GM21360 (cell line): ENCODE data around the gene ATRNL1.
"Not testable (repeated sequence)": the region's sequence is repeated elsewhere in the genome, so short reads cannot be mapped to it uniquely, and the experiment has no call there.

Experiments used
- ATAC-seq: cut with Tn5 transposase; IDR thresholded peaks from one replicate; pipeline ENCODE4 v1.9.1; 2021; ENCODE audit warnings: mild to moderate bottlenecking, moderate library complexity; ENCODE audit not compliant: unreplicated experiment

Gene ATRNL1

GRCh38 chr10:115084277-115084850, 8.8 kb upstream of the ATRNL1 start:
- no peak for ATAC-seq

GRCh38 chr10:115091161-115091560, 2.0 kb upstream of the ATRNL1 start:
- no peak for ATAC-seq

DNA sequence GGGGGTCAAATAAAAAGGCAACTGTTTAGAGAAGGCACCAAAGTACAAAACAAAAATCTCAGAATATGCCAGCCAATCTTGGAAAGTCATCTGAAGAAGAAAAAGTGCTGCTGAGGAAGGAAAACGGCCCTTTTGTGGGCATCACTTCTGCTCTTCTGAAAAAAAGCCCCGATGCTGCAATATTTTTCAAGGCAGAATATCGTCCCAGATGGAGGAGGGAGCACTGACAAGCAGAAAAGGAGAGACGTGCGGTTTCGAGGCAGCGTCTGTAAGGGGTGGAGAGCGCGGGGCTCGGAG, 959 bp upstream of the ATRNL1 start:
- peak; percentile 19 for ATAC-seq

- peak; percentile 72 for ATAC-seq
Measured at GRCh38 chr10:115092555-115093285, 445 bp upstream of the ATRNL1 start.

DNA sequence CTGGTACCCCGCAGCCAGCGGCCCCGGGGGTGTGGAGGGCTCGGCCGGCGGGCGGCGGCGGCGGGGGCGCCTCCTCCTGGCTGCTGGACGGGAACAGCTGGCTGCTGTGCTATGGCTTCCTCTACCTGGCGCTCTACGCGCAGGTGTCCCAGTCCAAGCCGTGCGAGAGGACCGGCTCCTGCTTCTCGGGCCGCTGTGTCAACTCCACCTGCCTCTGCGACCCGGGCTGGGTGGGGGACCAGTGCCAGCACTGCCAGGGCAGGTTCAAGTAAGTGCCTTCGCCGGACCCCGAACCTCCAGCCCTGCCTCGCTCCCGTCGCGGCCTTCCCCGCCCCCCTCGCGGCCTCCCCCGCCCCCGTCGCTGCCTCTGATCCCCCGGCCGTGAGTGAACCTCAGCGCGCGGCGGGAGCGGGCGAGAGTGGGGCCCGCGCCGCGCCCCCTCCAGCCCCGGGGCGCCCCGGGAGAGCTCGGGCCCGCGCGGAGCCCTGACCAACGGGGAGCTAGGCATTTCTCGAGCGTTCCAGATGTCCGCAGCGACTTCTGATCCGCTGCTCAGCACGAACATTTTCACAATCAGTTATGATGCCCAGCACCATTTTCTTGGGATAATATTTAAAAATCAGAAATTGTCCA, 727 bp downstream of the ATRNL1 start:
- peak; percentile 47 for ATAC-seq

DNA sequence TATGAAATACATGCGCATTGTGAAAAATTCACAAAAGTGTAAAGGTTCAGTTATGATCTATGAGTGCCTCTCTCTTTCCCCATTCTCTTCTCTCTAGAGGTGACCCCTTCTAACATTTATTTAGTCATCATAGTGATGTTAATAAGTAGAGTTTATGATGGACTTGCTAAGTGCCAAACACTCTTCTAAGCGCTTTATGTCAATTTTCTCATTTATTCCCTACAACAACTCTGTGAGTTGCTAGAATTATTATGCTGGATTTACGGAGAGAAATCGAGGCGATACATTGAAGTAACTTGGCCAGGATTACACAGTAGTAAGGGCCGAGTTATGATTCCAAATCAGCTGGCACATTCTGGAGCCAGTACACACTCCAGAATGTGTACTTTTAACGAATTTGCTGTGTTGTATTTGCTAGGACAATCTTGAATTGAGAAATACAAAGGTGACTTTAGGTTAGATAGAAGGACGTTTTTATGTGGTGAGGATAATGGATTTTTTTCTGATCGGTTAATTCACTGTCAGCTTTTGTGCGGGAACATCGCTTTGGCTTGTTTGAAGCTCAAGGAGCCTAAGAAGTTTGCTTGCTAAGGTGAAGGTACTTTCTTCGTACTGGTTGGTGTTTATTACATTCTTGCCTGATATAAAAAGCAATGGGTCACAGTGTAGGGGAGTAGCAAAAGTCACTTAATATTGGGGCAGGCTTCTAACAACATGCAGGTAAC, 1.4 kb downstream of the ATRNL1 start:
- ATAC-seq, result no peak

DNA sequence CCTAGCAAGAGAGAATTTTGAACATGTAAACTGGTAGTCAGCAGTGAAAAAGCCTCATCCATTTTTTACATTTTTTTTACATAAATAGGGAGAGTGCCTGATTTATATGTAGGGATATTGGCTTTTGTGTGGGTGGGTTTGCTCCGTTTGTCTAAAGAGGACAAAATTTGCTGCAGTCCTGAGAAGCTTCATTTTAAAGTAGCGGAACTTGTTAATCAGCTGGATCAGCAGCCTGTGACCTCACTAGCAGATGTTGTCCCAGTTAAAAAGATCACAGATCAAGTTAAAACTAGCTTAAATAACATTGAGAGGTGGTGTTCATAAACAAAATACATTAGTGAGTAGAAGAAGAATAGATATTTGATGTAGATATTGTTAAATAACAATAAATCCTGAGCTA, 2.6 kb downstream of the ATRNL1 start:
- no peak for ATAC-seq

DNA sequence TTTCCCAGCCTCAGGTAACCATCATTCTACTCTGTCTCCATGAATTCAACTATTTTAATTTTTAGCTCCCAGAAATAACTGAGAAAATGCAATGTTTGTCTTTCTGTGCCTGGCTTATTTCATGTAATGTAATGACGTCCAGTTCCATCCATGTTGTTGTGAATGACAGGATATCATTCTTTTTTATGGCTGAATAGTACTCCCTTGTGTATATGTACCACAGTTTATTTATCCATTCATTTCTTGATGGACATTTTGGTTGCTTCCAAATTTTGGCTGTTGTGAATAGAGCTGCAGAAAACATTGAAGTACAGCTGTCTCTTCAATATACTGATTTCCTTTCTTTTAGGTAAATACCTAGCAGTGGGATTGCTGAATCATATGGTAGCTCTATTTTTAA, 10.5 kb downstream of the ATRNL1 start:
- ATAC-seq, result no peak

- ATAC-seq, result not testable (repeated sequence)
Measured at GRCh38 chr10:115105411-115105810, 12.2 kb downstream of the ATRNL1 start.

- no peak for ATAC-seq
Measured at GRCh38 chr10:115107830-115108229, 14.7 kb downstream of the ATRNL1 start.

DNA sequence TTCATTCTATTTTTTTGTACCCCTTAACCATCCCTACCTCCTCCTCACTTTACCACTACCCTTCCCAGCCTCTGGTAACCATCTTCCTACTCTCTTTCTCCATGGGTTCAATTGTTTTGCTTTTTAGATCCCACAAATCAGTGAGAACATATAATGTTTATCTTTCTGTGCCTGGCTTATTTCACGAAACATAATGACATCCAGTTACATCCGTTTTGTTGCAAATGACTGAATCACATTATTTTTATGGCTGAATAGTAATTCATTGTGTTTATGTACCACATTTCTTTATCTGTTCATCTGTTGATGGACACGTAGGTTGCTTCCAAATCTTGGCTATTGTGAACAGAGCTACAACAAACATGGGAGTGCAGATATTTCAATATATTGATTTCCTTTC, 24.1 kb downstream of the ATRNL1 start:
- no peak for ATAC-seq

GRCh38 chr10:115118346-115118745, 25.2 kb downstream of the ATRNL1 start:
- ATAC-seq, result peak; percentile 70

DNA sequence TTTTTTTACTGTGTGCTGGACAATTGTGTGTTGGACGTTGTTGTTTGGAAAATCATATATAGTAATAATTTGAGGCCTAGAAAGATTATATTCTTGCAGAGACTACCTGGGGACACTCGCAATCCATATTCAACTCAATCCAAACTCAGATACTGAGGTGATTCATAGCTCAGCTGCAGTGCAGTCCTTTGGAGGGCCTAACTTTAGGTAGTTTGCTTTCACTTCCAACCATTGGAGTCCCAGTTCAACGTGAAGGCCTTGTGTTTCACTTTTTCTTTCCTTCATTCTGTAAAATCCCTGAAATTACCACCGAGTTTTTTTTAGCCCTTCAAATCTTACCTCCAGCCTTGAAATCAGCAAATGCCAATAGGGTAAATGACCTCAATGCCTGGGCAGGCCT, 32.3 kb downstream of the ATRNL1 start:
- no peak for ATAC-seq

- no peak for ATAC-seq
Measured at GRCh38 chr10:115129752-115130151, 36.6 kb downstream of the ATRNL1 start.

- no peak for ATAC-seq
Measured at GRCh38 chr10:115136616-115137015, 43.5 kb downstream of the ATRNL1 start.

GRCh38 chr10:115141254-115141653, 48.1 kb downstream of the ATRNL1 start:
- no peak for ATAC-seq

DNA sequence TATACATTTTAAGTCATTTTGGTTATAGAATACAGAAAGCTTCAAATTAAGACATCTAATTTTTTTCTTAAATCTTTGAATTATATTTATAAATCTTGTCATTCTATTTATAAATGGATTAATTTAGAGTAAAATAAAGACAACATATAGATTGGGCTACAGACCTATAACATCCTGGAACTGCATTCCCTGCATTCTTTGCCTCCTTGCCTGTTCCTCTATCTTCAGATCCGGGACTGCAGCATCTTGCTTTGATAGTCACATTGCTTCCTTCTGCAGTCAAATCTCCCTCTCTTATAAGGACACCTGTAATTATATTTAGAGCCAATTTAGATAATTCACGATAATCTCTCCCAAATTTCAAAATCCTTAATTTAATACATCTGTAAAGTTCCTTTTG, 64.2 kb downstream of the ATRNL1 start:
- no peak for ATAC-seq

GRCh38 chr10:115163129-115163528, 70.0 kb downstream of the ATRNL1 start:
- ATAC-seq, result no peak

DNA sequence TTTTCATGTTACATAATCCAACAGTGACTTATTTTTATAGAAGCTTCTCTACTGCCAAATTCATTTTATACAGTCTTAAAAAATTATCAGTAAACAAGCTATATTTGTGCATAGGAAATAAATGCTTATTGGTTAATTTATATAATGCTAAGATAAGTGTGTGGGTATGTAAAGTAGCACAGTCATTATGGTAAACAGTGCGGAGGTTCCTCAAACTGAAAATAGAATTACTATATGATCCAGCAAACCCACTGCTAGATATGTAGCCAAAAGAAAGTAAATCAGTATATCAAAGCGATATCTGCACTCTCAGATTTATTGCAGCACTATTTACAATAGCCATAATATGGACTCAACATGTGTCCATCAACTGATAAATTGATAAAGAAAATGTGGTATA, 71.1 kb downstream of the ATRNL1 start:
- no peak for ATAC-seq

- ATAC-seq, result no peak
Measured at GRCh38 chr10:115167751-115168150, 74.6 kb downstream of the ATRNL1 start.

DNA sequence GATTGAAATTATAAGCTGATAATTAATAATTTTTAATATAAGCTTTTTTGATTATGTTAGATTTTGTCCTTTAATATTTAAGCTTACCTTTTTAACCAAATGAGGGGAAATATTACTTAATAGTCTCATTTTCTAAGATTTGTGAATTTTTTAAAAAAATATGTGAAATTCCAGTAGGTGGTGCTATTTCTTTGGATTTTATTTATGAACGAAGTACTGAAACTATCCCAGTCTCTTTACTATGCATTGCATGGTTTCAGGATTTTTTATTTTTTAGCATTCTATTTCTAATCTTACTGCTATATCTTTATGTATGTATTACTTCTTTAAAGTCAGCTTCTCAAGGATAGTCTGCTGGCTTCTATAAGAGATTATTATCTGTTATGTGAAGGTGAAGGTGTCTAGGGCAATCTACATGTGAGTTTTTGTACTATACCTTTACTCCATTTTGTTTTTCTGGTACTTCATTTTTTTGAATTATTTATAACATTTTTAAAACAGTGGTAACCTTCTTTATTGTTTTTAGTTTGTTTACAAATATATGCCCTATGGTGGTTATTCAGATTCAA, 78.3 kb downstream of the ATRNL1 start:
- ATAC-seq, result peak; percentile 56
